22Rv1 (cell line): ENCODE results near the gene BDNF.

Experiments used
- ZFX ChIP-seq: fragments of 450-650 bp; IDR thresholded peaks from 2 replicates; pipeline ENCODE4 v1.6.1; 2017; ENCODE audit warnings: antibody characterized with exemption, borderline replicate concordance
- TF ChIP-seq, protein P1 (sequence below): fragments of 450-650 bp; IDR thresholded peaks from 2 replicates; pipeline ENCODE4 v1.5.1; 2017; ENCODE audit warnings: mild to moderate bottlenecking

DNA sequence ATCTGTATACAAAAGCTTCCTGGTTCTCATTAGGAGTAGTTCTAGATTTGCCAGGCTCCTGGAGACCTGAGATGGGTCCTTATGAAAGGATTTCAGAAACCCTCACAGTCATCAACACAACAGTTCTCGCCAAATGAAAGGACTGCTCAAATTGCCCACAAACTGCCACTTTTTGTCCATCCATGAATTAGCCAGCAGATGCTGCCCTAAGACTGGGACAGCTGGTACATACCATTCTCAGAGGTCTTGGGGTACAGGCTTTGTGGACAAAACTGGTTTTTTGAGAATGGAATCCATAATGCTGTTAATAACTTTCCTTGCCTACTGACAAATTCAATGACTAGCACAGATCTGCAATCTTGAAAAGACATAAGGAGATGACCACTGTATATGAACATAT lies 23.4 kb upstream of the BDNF start:
- TF ChIP-seq, protein P1, sequence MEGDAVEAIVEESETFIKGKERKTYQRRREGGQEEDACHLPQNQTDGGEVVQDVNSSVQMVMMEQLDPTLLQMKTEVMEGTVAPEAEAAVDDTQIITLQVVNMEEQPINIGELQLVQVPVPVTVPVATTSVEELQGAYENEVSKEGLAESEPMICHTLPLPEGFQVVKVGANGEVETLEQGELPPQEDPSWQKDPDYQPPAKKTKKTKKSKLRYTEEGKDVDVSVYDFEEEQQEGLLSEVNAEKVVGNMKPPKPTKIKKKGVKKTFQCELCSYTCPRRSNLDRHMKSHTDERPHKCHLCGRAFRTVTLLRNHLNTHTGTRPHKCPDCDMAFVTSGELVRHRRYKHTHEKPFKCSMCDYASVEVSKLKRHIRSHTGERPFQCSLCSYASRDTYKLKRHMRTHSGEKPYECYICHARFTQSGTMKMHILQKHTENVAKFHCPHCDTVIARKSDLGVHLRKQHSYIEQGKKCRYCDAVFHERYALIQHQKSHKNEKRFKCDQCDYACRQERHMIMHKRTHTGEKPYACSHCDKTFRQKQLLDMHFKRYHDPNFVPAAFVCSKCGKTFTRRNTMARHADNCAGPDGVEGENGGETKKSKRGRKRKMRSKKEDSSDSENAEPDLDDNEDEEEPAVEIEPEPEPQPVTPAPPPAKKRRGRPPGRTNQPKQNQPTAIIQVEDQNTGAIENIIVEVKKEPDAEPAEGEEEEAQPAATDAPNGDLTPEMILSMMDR = no peak
- no peak for TF ChIP-seq ZFX
